Measurements from ENCODE around the gene MCEMP1. TPM values are rescaled to one million over a fixed set of nuclear protein-coding genes. Genes with fewer than 3 reads are reported as not detected.

The MCEMP1 gene
- total RNA-seq, 1 donor from 2014 or later = not detected

- DNase-seq (ENCODE audit: low spot score, unreplicated experiment) = no peak
These were observed 3.1 kb downstream of the MCEMP1 start for GRCh38 chr19:7679771-7680605.

GRCh38 chr19:7680606-7681339, 3.9 kb downstream of the MCEMP1 start, which contains the start of gene TRAPPC5:
Gene TRAPPC5, plus strand, starts transcription at chr19:7680833. Its CDS starts 1,421 bp downstream, at chr19:7682254.
- Mint-ChIP-seq H3K4me3 (ENCODE audit: low read depth) (peak within 1 kb of the TSS; percentile 85), H3K9me3 (ENCODE audit: low read depth) (no peaks in the 10 kb centered on the region), H3K4me1 (ENCODE audit: low read depth) (peaks cover 2% of the 10 kb centered on the region), H3K36me3 (ENCODE audit: insufficient read depth) (peaks cover 3% of the 10 kb centered on the region), H3K27me3 (peaks cover 30% of the 10 kb centered on the region), H3K27ac (peak within 1 kb of the TSS; percentile 45)
- peak; percentile 99 for TF ChIP-seq CTCF (IDR thresholded peaks at IDR 0.05; ENCODE audit: unreplicated experiment)
- DNase-seq (ENCODE audit: low spot score, unreplicated experiment) = peak; percentile 87

More at GRCh38 chr19:7679771-7680605, 3.1 kb downstream of the MCEMP1 start:
- TF ChIP-seq CTCF (IDR thresholded peaks at IDR 0.05; ENCODE audit: unreplicated experiment) = no peak
- Mint-ChIP-seq H3K4me3 (ENCODE audit: low read depth) (peak overlapping the region; percentile 66), H3K9me3 (ENCODE audit: low read depth) (no peaks in the 10 kb centered on the region), H3K27ac (no peak overlapping the region), H3K36me3 (ENCODE audit: insufficient read depth) (no peaks in the 10 kb centered on the region), H3K27me3 (peaks cover 31% of the 10 kb centered on the region), H3K4me1 (ENCODE audit: low read depth) (peaks cover 2% of the 10 kb centered on the region)

GRCh38 chr19:7681340-7682174, 4.7 kb downstream of the MCEMP1 start:
- peak; percentile 48 for DNase-seq (ENCODE audit: low spot score, unreplicated experiment)
- Mint-ChIP-seq H3K9me3 (ENCODE audit: low read depth) (no peaks in the 10 kb centered on the region), H3K4me1 (ENCODE audit: low read depth) (peaks cover 2% of the 10 kb centered on the region)

GRCh38 chr19:7682175-7682855, 5.4 kb downstream of the MCEMP1 start:
- DNase-seq (ENCODE audit: low spot score, unreplicated experiment) = no peak
- TF ChIP-seq CTCF (IDR thresholded peaks at IDR 0.05; ENCODE audit: unreplicated experiment) = no peak

More at GRCh38 chr19:7681340-7682174, 4.7 kb downstream of the MCEMP1 start:
- H3K4me3 Mint-ChIP-seq (ENCODE audit: low read depth) = peak overlapping the region; percentile 85
- peaks cover 24% of the 10 kb centered on the region for H3K27me3 Mint-ChIP-seq
- H3K27ac Mint-ChIP-seq = peak overlapping the region; percentile 83
- H3K36me3 Mint-ChIP-seq (ENCODE audit: insufficient read depth) = peaks cover 3% of the 10 kb centered on the region
- peak; percentile 47 for TF ChIP-seq CTCF (IDR thresholded peaks at IDR 0.05; ENCODE audit: unreplicated experiment)

More at GRCh38 chr19:7682175-7682855, 5.4 kb downstream of the MCEMP1 start:
- Mint-ChIP-seq H3K4me1 (ENCODE audit: low read depth) (peaks cover 2% of the 10 kb centered on the region), H3K27me3 (peaks cover 17% of the 10 kb centered on the region), H3K27ac (peak overlapping the region; percentile 83), H3K4me3 (ENCODE audit: low read depth) (peak overlapping the region; percentile 85), H3K9me3 (ENCODE audit: low read depth) (no peaks in the 10 kb centered on the region), H3K36me3 (ENCODE audit: insufficient read depth) (peaks cover 3% of the 10 kb centered on the region)
